Cortex of kidney (tissue), 1 donor: ENCODE measurements around the gene TLR5.

Source experiments
- DNase-seq: peaks from one replicate; lab custom pipeline; 2025; lab: John Stamatoyannopoulos, UW

The TLR5 gene

DNA sequence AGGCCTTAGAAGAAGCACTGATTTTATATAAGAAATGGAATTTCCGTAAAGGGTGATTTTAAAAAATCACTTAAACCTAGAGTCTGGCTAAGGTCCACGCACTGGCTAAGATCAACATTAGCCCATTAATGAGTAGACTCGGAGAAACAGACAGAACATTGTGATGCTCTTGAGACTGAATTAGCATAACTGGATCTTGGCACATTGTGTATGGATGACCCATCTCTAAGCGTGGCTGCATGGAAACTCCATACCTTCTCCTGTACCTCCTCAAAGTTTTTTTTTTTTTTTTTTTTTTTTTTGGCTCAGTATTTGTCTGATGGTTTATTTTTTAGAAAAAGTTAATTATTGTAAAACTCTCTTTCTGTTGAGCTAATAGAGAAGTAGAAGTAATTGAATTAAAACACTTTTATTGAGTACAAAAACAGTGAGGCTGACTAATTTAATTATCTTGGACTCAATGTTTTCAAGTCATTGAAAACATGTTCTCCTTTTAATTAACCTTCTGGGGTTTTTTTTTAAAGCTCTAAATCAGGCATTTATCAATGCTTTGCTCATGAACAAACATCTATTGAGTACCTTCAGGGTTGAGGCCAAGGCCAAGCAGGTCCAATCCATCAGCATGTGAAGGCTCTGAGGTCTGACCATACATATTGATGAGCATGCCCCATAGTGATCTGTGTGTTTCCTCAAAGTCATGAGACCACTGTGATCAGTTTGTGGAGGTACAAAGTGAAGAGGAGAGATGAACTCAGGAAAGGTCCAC, 74.0 kb downstream of the TLR5 start:
- no peak for DNase-seq

DNA sequence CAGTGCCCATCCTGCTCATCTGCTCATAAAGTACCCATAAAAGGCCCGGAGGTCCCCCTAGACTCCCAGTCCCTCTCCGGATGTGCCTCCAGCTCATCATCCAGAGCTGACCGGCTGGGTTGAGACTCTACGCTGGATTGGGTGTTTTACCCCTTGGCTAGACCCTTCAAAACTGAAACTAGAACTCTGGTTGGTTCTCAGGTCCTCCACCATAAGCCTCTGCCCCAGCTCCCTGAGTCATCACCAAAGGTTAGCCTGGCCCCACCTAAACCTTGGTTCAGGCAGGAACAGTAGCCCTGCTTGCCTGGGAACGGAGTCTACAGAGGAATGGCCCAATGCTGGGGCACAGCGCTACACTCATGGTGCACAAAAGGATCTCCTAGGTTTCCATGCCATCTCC, 75.1 kb downstream of the TLR5 start:
- DNase-seq: no peak

DNA sequence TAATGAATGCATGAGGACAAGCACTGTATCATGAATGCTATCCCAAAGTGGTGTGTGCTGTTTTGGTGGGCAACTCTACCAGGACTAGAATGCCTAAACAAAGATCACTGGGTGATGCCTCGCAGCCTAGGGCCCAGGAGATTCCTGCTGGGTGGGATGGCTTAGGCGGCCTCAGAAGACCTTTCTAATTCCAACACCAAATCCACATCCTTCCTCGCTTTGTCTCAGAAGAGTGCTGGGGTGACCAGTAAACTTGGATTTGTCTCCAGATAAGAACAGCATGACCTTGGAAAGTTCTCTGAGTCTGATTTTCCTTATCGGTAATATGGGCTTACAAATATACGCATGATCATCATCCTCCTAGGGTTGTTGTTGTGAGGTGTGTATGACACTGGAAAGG, 76.6 kb downstream of the TLR5 start:
- DNase-seq: no peak

DNA sequence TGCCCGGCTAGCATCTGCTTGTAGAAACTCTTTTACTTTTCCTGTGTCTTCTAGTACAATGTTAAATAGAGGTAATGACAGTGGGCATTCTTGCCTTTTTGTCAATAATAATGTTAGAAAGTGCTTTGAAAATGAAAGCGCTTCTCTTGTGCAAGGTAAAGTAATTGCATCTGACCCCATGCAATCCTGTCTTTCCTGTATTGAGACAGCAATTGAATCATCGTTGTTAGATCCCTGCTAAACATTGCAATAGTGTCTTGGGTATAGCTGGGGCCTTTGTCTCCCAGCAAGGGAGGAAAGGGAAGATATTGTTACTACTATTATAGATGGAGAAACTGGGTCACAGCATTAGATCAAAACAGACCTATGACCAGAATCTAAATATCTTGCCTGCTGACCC, 80.9 kb downstream of the TLR5 start:
- DNase-seq: no peak

DNA sequence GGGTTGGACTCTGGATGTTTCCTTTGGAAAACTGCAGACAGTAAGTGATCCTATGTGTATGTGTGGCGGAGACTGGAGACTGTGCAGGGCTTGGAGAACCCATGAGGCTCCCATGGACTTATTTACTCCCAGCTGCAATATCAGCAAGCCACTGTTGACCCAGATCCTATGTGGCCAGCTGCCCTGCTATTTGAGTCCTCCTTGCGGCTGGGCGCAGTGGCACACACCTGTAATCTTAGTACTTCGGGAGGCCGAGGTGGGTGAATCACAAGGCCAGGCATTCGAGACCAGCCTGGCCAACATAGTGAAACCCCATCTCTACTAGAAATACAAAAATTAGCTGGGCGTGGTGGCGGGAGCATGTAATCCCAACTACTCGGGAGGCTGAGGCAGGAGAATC, 83.5 kb downstream of the TLR5 start:
- no peak for DNase-seq
